HEK293 (cell line): ENCODE data around the gene IL6R.

Source experiments
- CTCF ChIP-seq: fragments of 450-650 bp; formaldehyde crosslinking; IDR thresholded peaks from 2 replicates; pipeline ENCODE4 v1.5.1; 2016; ENCODE audit warnings: missing biosample characterization, missing genetic modification characterization
- ELK4 ChIP-seq: IDR thresholded peaks from 2 replicates; pipeline ENCODE4 v1.6.1; 2011; ENCODE audit warnings: mild to moderate bottlenecking, low read depth, low read length, borderline replicate concordance
- GFI1B ChIP-seq: fragments of 450-650 bp; formaldehyde crosslinking; IDR thresholded peaks from 2 replicates; pipeline ENCODE4 v1.5.1; 2016; ENCODE audit warnings: missing biosample characterization, missing genetic modification characterization
- SCRT1 ChIP-seq: fragments of 450-650 bp; formaldehyde crosslinking; IDR thresholded peaks from 2 replicates; pipeline ENCODE4 v1.5.1; 2016; ENCODE audit warnings: missing biosample characterization, missing genetic modification characterization, borderline replicate concordance
- YY1 ChIP-seq: fragments of 450-650 bp; formaldehyde crosslinking; IDR thresholded peaks from 2 replicates; pipeline ENCODE4 v1.5.1; 2018; ENCODE audit warnings: missing biosample characterization, missing genetic modification characterization
- ZNF2 ChIP-seq: fragments of 450-650 bp; formaldehyde crosslinking; IDR thresholded peaks from 2 replicates; pipeline ENCODE4 v1.5.1; 2016; ENCODE audit warnings: missing biosample characterization, missing genetic modification characterization
- ZNF274 ChIP-seq, 2 experiments: fragments of 200-500 bp in 1 of 2; fragments of 450-650 bp in 1 of 2; sonication (Bioruptor generic) in 1 of 2; formaldehyde crosslinking in 1 of 2; IDR thresholded peaks; 2 replicates each; pipeline versions ENCODE4 v1.5.1 to v1.6.1; 2014 to 2016; ENCODE audit warnings: borderline replicate concordance in 1 of 2, inconsistent platforms in 1 of 2, low read length in 1 of 2, missing biosample characterization in 1 of 2, missing genetic modification characterization in 1 of 2
- ZNF501 ChIP-seq: fragments of 450-650 bp; formaldehyde crosslinking; IDR thresholded peaks from 2 replicates; pipeline ENCODE4 v1.5.1; 2016; ENCODE audit warnings: missing biosample characterization, missing genetic modification characterization
- ZNF530 ChIP-seq: fragments of 450-650 bp; formaldehyde crosslinking; IDR thresholded peaks from 2 replicates; pipeline ENCODE4 v1.5.1; 2016; ENCODE audit warnings: low read depth, missing biosample characterization, missing genetic modification characterization
- ZNF623 ChIP-seq: fragments of 450-650 bp; formaldehyde crosslinking; IDR thresholded peaks from 2 replicates; pipeline ENCODE4 v1.5.1; 2016; ENCODE audit warnings: missing biosample characterization, missing genetic modification characterization
- ZNF645 ChIP-seq: fragments of 450-650 bp; formaldehyde crosslinking; IDR thresholded peaks from 2 replicates; pipeline ENCODE4; 2016; ENCODE audit warnings: missing biosample characterization, missing genetic modification characterization
- TF ChIP-seq, protein P1 (sequence below): fragments of 450-650 bp; formaldehyde crosslinking; IDR thresholded peaks from 2 replicates; pipeline ENCODE4 v1.5.1; 2016; ENCODE audit warnings: missing biosample characterization, missing genetic modification characterization, low read depth
- TF ChIP-seq, protein P2 (sequence below): fragments of 450-650 bp; formaldehyde crosslinking; IDR thresholded peaks from 2 replicates; pipeline ENCODE4 v1.5.1; 2016; ENCODE audit warnings: missing biosample characterization, missing genetic modification characterization

GRCh38 chr1:154485910-154486496 is 80.9 kb downstream of the IL6R start:
- TF ChIP-seq CTCF (tag by site-specific recombination) (no peak), ZNF645 (no peak), SCRT1 (tag by site-specific recombination) (no peak), YY1 (tag by site-specific recombination) (no peak), GFI1B (tag by site-specific recombination) (no peak), ELK4 (no peak), ZNF530 (tag by site-specific recombination) (no peak), ZNF623 (tag by site-specific recombination) (no peak), ZNF274 (IDR thresholded peaks at IDR 0.05; ENCODE audit: low read length) (no peak), ZNF274 (tag by site-specific recombination; IDR thresholded peaks at IDR 0.05; ENCODE audit: borderline replicate concordance) (no peak), ZNF501 (no peak), ZNF2 (tag by site-specific recombination) (no peak)
- TF ChIP-seq, protein P1, sequence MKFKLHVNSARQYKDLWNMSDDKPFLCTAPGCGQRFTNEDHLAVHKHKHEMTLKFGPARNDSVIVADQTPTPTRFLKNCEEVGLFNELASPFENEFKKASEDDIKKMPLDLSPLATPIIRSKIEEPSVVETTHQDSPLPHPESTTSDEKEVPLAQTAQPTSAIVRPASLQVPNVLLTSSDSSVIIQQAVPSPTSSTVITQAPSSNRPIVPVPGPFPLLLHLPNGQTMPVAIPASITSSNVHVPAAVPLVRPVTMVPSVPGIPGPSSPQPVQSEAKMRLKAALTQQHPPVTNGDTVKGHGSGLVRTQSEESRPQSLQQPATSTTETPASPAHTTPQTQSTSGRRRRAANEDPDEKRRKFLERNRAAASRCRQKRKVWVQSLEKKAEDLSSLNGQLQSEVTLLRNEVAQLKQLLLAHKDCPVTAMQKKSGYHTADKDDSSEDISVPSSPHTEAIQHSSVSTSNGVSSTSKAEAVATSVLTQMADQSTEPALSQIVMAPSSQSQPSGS (tag by site-specific recombination) = no peak
- TF ChIP-seq, protein P2, sequence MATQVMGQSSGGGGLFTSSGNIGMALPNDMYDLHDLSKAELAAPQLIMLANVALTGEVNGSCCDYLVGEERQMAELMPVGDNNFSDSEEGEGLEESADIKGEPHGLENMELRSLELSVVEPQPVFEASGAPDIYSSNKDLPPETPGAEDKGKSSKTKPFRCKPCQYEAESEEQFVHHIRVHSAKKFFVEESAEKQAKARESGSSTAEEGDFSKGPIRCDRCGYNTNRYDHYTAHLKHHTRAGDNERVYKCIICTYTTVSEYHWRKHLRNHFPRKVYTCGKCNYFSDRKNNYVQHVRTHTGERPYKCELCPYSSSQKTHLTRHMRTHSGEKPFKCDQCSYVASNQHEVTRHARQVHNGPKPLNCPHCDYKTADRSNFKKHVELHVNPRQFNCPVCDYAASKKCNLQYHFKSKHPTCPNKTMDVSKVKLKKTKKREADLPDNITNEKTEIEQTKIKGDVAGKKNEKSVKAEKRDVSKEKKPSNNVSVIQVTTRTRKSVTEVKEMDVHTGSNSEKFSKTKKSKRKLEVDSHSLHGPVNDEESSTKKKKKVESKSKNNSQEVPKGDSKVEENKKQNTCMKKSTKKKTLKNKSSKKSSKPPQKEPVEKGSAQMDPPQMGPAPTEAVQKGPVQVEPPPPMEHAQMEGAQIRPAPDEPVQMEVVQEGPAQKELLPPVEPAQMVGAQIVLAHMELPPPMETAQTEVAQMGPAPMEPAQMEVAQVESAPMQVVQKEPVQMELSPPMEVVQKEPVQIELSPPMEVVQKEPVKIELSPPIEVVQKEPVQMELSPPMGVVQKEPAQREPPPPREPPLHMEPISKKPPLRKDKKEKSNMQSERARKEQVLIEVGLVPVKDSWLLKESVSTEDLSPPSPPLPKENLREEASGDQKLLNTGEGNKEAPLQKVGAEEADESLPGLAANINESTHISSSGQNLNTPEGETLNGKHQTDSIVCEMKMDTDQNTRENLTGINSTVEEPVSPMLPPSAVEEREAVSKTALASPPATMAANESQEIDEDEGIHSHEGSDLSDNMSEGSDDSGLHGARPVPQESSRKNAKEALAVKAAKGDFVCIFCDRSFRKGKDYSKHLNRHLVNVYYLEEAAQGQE (tag by site-specific recombination) = no peak
